AG10803 (cell line): ENCODE data around the gene CCDC85A.

Experiments
- DNase-seq: peaks from one replicate; pipeline ENCODE4 v3.0.0; 2010; ENCODE audit warnings: low read depth
- H3K4me3 ChIP-seq: 2 replicates; pipeline ENCODE4 v1.5.1; 2011; ENCODE audit warnings: mild to moderate bottlenecking, low read length, control low read depth
- TF ChIP-seq, protein P1 (sequence below): conservative IDR thresholded peaks from 2 replicates; pipeline ENCODE4 v1.5.1; 2011; ENCODE audit warnings: mild to moderate bottlenecking, low read length, control low read depth, inconsistent platforms

The CCDC85A gene

DNA sequence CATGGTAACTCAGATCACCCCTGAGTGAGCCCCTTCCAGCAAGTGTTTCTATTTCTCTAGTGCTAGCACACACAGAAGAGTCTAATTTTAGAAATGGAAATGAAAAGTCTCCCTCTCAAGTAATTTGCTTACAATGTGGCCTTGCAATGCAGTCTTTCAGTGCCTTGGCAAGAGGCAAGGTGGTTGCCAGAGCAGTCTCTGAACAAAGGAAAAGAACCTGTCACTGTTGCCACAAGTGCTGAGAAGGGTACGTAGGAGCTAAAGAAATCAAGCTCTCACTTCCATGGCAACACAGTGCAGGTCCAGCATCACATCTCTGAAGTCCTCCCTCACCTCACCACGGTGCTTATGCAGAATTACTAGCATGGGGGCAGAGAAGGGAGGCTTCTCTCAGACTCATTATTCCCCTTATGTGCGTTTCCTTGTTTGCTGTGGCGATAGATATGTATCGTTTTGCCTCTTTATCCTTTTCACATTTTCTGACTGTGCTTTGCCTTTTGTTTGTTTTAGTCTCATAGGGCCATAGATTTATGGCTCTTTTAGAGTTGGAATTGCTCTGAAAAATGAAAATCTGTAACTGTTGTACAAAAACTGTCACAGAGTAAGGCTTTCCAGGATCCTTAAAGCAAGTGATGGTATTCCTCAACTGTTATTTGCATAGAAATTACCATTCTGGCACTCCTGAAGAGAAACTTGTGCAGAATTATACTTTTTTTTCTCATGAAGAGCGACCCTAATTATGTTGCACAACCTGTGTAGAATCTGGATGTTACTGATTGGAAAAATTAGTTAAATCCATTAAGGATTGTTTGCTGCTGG, 164.8 kb downstream of the CCDC85A start:
- TF ChIP-seq, protein P1, sequence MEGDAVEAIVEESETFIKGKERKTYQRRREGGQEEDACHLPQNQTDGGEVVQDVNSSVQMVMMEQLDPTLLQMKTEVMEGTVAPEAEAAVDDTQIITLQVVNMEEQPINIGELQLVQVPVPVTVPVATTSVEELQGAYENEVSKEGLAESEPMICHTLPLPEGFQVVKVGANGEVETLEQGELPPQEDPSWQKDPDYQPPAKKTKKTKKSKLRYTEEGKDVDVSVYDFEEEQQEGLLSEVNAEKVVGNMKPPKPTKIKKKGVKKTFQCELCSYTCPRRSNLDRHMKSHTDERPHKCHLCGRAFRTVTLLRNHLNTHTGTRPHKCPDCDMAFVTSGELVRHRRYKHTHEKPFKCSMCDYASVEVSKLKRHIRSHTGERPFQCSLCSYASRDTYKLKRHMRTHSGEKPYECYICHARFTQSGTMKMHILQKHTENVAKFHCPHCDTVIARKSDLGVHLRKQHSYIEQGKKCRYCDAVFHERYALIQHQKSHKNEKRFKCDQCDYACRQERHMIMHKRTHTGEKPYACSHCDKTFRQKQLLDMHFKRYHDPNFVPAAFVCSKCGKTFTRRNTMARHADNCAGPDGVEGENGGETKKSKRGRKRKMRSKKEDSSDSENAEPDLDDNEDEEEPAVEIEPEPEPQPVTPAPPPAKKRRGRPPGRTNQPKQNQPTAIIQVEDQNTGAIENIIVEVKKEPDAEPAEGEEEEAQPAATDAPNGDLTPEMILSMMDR: no peak
- H3K4me3 ChIP-seq: no peak overlapping the region
- DNase-seq: no peak

GRCh38 chr2:56357655-56358295, 174.0 kb downstream of the CCDC85A start:
- DNase-seq: peak; percentile 43
- TF ChIP-seq, protein P1: no peak
- no peak overlapping the region for H3K4me3 ChIP-seq

DNA sequence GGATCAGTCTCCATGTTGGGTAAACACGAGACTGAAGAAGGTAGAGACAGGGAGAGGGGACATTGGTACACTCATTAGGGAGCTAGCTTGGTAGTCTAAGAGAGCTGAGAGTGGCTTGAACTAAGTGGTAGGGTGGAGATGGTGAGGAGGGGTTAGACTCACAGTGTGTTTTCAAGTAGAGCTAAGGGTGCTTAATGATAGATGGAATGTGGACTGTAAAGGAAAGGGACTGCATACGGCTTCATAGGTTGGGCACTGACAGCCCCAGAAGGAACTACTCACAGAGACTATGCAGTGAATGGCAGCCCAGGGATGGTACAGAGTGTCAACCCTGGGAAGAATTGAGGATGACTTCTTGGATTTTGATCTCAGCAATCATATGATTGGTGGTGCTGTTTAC, 178.1 kb downstream of the CCDC85A start:
- DNase-seq: no peak
- H3K4me3 ChIP-seq: no peak overlapping the region
- TF ChIP-seq, protein P1: no peak

- DNase-seq: no peak
- H3K4me3 ChIP-seq: no peak overlapping the region
- TF ChIP-seq, protein P1: no peak
Measured at GRCh38 chr2:56364902-56365301, 181.1 kb downstream of the CCDC85A start.

DNA sequence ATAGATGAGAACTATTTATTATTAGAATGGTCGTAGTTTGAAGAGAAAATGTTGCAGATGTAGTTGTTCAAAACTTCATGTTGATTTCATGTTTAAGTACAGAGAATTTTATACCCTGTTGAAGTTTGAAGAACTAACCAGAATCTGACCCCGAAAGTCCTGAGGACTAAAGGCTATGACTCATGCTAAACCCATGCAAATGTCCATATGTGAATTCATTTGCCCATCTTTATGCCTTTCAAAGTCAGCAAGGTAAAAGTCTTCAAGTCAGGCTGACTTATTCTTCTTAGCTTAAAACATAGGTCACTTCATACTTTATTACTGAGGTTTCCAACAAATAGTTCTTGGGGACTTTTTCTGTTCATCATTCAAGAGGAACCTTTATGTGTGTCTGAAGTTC, 185.5 kb downstream of the CCDC85A start:
- H3K4me3 ChIP-seq: no peak overlapping the region

GRCh38 chr2:56372071-56372656, 188.4 kb downstream of the CCDC85A start:
- no peak overlapping the region for H3K4me3 ChIP-seq
- TF ChIP-seq, protein P1: no peak
- no peak for DNase-seq

More for the DNA sequence above, 185.5 kb downstream of the CCDC85A start:
- TF ChIP-seq, protein P1: no peak
- peak; percentile 25 for DNase-seq
